ENCODE data around the gene KISS1. TPM values are rescaled to one million over a fixed set of nuclear protein-coding genes. Genes with fewer than 3 reads are reported as not detected.

Gene KISS1
- total RNA-seq, 5 donors from 2014 or later (not counting 1 experiment from before 2014, with no cell fraction given): not detected

DNA sequence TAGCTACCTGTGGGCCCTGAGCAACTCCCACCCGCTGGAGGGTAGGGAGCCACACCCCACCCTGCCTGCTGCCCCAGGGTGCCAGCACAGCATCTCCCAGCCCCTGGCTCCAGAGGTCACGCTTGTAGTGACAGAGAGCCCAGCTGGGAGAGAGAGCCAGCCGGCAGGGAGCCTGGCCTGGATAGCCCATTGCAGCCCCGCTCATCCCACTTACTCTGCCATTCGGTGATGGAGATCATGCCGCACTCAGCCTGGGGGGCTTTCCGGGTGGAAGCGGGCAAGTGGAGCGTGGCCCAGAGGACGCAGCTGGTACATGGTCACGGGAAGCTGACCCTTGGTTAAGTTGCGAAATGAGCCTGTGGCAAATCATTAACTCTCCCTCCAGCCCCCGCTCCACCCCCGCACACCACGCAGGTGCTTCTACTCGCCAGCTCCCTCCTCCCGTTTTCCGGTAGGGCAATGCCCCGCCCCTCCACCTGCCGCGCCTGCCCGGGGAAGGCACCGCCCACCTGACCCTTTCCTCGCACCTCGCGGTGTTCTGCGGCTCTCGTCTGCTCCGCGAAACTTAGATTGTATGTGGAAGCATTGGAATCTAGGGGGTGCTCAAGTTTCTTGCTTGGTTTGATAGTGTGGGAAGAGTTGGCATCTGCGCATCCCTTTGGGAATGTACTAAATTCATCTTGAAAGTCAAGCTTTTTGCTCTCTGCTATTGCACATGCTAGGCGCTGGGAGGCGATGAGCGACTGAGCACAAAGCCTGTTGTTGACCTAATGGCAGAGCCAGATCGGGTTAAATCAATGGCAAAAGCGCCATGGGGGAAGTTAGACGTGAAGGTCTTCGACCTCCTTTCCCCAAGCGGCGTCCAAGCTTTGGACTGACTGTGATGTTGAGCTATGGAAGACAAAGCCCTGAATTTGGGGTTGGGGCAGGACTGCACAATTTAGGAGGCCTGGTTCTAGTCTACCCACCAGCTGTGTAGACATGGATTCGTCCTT, 17.7 kb upstream of the KISS1 start, which contains the start of gene GOLT1A:
TSS of gene GOLT1A (minus strand) at position 321 of the 995 bp plus-strand sequence. CDS start at position 239, 82 bp downstream.
- Mint-ChIP-seq H3K4me3 (peak within 1 kb of the TSS; percentile 42 to 69 (median 55)), H3K27ac (no peak within 1 kb of the TSS), H3K27me3 (peaks cover 0 to 10% of the 10 kb centered on the region in 2 donors), H3K36me3 (no peaks in the 10 kb centered on the region), H3K4me1 (peaks cover 8 to 17% (median 12%) of the 10 kb centered on the region in 3 donors), H3K9me3 (peaks cover 0 to 4% (median 0%) of the 10 kb centered on the region in 3 donors)
- ChIA-PET CTCF (no interaction called here), POLR2A (interaction anchor here in 1 of 2 donors (0.7 kb wide), 1 partner anchor 20 kb away, joined by 3 read pairs; no protein-coding TSS in a partner anchor)
- ATAC-seq (replicated peaks in 1 of 4) (peak; percentile 66 to 86 (median 84)), DNase-seq (peak; percentile 16 to 68 (median 43))
- H3K27me3 ChIP-seq (replicated peaks in 1 of 2; ENCODE audit: control insufficient read depth in 2 of 2, extremely low read depth in 1 of 2, insufficient read depth in 2 of 2, low read length in 1 of 2): peaks cover 0 to 28% of the 10 kb centered on the region in 2 experiments
- no peaks in the 10 kb centered on the region for H3K9me3 ChIP-seq
- peak within 1 kb of the TSS; percentile 36 to 53 for H3K4me3 ChIP-seq (ENCODE audit: control insufficient read depth in 1 of 2, extremely low read depth in 1 of 2, low read length in 1 of 2)
- peaks cover 6 to 15% of the 10 kb centered on the region in 2 experiments for H3K4me1 ChIP-seq (ENCODE audit: control insufficient read depth in 1 of 2, extremely low read depth in 1 of 2, insufficient read depth in 2 of 2, low read length in 2 of 2)
- 38% methylated on average over 28 of the region's 41 CpGs for WGBS (ENCODE audit: insufficient coverage)
- no peak within 1 kb of the TSS for H3K27ac ChIP-seq (ENCODE audit: low read length)
- no peaks in the 10 kb centered on the region for H3K36me3 ChIP-seq (ENCODE audit: control insufficient read depth in 2 of 2, extremely low read depth in 1 of 2, insufficient read depth in 1 of 2, low read length in 1 of 2)

DNA sequence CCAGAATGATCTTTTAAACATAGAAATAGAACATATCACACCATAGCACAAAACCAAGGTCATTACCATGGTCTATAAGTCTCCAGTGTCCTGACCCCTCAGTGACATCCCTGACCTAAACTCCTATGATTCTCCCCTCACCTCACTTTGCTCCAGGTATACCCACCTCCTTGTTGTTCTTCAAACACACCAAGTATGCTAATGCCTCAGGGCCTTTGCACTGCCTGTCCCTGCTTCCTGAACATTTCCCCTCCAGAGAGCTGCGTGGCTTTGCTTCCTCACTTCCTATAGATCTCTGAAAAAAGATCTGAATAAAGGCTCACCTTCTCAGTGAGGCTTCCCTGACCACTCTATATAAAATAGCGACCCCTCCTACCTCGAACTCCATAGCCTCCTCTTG, 16.4 kb upstream of the KISS1 start:
- ChIA-PET CTCF (no interaction called here), POLR2A (no interaction called here)
- no peak overlapping the region for H3K27ac ChIP-seq (ENCODE audit: low read length)
- H3K27ac Mint-ChIP-seq: no peak overlapping the region
- DNase-seq (no peak), ATAC-seq (replicated peaks in 1 of 4) (no peak)
- H3K36me3 ChIP-seq (ENCODE audit: control insufficient read depth in 2 of 2, extremely low read depth in 1 of 2, insufficient read depth in 1 of 2, low read length in 1 of 2): no peaks in the 10 kb centered on the region
- H3K4me1 ChIP-seq (ENCODE audit: control insufficient read depth in 1 of 2, extremely low read depth in 1 of 2, insufficient read depth in 2 of 2, low read length in 2 of 2): peaks cover 3 to 10% of the 10 kb centered on the region in 2 experiments
- H3K27me3 Mint-ChIP-seq: peaks cover 0 to 10% of the 10 kb centered on the region in 2 donors
- no peak overlapping the region for H3K4me3 Mint-ChIP-seq
- H3K9me3 Mint-ChIP-seq: peaks cover 0 to 4% (median 0%) of the 10 kb centered on the region in 3 donors
- no peaks in the 10 kb centered on the region for H3K36me3 Mint-ChIP-seq
- peaks cover 0 to 28% of the 10 kb centered on the region in 2 experiments for H3K27me3 ChIP-seq (replicated peaks in 1 of 2; ENCODE audit: control insufficient read depth in 2 of 2, extremely low read depth in 1 of 2, insufficient read depth in 2 of 2, low read length in 1 of 2)
- no peak overlapping the region for H3K4me3 ChIP-seq (ENCODE audit: control insufficient read depth in 1 of 2, extremely low read depth in 1 of 2, low read length in 1 of 2)
- WGBS (ENCODE audit: insufficient coverage): 85% methylated on average over 3 of the region's 3 CpGs
- no peaks in the 10 kb centered on the region for H3K9me3 ChIP-seq
- peaks cover 7 to 11% (median 8%) of the 10 kb centered on the region in 3 donors for H3K4me1 Mint-ChIP-seq

DNA sequence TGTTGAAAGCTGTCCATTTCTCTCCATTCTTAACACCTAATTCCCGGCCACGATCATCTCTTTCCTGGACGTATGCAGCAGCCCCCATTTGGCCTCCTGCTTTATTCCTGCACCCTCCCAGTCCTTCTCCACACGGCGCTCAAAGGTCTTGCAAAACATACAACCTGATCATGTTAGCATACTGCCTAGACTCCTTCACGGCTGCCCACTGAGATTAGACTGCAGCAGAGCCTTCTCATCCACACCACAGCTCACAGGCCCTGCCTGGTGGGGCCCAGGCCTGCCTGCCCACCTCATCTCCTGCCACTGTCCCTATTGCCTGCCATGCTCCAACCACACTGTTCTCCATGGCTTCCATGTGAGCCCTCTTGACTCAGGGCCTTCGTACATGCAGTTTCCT, 14.8 kb upstream of the KISS1 start:
- Histone ChIP-seq H3K27me3 (replicated peaks in 1 of 2; ENCODE audit: control insufficient read depth in 2 of 2, extremely low read depth in 1 of 2, insufficient read depth in 2 of 2, low read length in 1 of 2) (peaks cover 0 to 32% of the 10 kb centered on the region in 2 experiments), H3K4me1 (ENCODE audit: control insufficient read depth in 1 of 2, extremely low read depth in 1 of 2, insufficient read depth in 2 of 2, low read length in 2 of 2) (peaks cover 5 to 17% of the 10 kb centered on the region in 2 experiments), H3K4me3 (ENCODE audit: control insufficient read depth in 1 of 2, extremely low read depth in 1 of 2, low read length in 1 of 2) (no peak overlapping the region), H3K9me3 (no peaks in the 10 kb centered on the region), H3K27ac (ENCODE audit: low read length) (no peak overlapping the region), H3K36me3 (ENCODE audit: control insufficient read depth in 2 of 2, extremely low read depth in 1 of 2, insufficient read depth in 1 of 2, low read length in 1 of 2) (no peaks in the 10 kb centered on the region)
- Mint-ChIP-seq H3K9me3 (peaks cover 0 to 4% (median 0%) of the 10 kb centered on the region in 3 donors), H3K4me3 (no peak overlapping the region), H3K4me1 (peaks cover 12 to 19% (median 14%) of the 10 kb centered on the region in 3 donors), H3K36me3 (no peaks in the 10 kb centered on the region), H3K27me3 (peaks cover 6 to 21% of the 10 kb centered on the region in 2 donors), H3K27ac (no peak overlapping the region)
- POLR2A ChIA-PET: no interaction called here
- CTCF ChIA-PET: interaction anchor here in 1 of 2 donors (0.6 kb wide), 1 partner anchor 845 kb away, joined by 3 read pairs; no protein-coding TSS in a partner anchor
- ATAC-seq (replicated peaks in 1 of 4): no peak
- DNase-seq: no peak
- WGBS (ENCODE audit: insufficient coverage): 86% methylated on average over 7 of the region's 7 CpGs

DNA sequence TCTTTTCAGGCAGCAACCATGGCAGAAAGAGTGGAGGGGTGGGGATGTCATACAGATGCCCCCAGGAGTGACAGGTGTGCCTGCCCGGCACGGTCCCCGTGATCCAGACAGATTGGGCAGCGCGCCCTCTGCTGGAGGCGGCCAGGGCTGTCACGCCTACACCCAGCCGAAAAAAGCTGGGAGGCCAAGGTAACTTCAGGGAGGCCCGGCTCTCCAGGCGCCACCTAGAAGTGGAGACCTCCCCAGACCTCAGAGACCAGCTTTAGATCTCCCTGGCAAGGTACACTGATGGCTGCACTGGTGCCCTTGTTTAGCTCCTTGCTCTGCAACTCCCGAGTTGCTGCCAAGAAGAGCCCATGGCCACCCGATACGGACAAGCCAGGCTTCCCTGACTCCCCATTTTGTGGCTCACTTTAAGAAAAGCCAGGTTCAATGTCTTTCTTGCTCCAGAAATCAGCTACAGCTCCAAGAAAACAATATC, 10.9 kb upstream of the KISS1 start:
- Mint-ChIP-seq H3K27ac (no peak overlapping the region), H3K36me3 (no peaks in the 10 kb centered on the region), H3K9me3 (no peaks in the 10 kb centered on the region), H3K27me3 (peaks cover 34 to 48% of the 10 kb centered on the region in 2 donors), H3K4me3 (no peak overlapping the region), H3K4me1 (peaks cover 10 to 18% (median 14%) of the 10 kb centered on the region in 3 donors)
- ChIA-PET POLR2A (no interaction called here), CTCF (interaction anchor here (0.5 to 2.5 kb wide), 7 partner anchors 9 to 176 kb away, joined by 3 to 11 read pairs (median 4); no protein-coding TSS in a partner anchor)
- peaks cover 7 to 10% of the 10 kb centered on the region in 2 experiments for H3K4me1 ChIP-seq (ENCODE audit: control insufficient read depth in 1 of 2, extremely low read depth in 1 of 2, insufficient read depth in 2 of 2, low read length in 2 of 2)
- H3K36me3 ChIP-seq (ENCODE audit: control insufficient read depth in 2 of 2, extremely low read depth in 1 of 2, insufficient read depth in 1 of 2, low read length in 1 of 2): no peaks in the 10 kb centered on the region
- H3K27ac ChIP-seq (ENCODE audit: low read length): no peak overlapping the region
- peak; percentile 21 to 80 (median 64) for DNase-seq
- 25% methylated on average over 12 of the region's 13 CpGs for WGBS (ENCODE audit: insufficient coverage)
- peak; percentile 81 to 95 (median 92) for ATAC-seq (replicated peaks in 1 of 4)
- H3K27me3 ChIP-seq (replicated peaks in 1 of 2; ENCODE audit: control insufficient read depth in 2 of 2, extremely low read depth in 1 of 2, insufficient read depth in 2 of 2, low read length in 1 of 2): peaks cover 0 to 34% of the 10 kb centered on the region in 2 experiments
- no peaks in the 10 kb centered on the region for H3K9me3 ChIP-seq
- H3K4me3 ChIP-seq (ENCODE audit: control insufficient read depth in 1 of 2, extremely low read depth in 1 of 2, low read length in 1 of 2): peak overlapping the region in 1 of 2 donors; percentile 15

DNA sequence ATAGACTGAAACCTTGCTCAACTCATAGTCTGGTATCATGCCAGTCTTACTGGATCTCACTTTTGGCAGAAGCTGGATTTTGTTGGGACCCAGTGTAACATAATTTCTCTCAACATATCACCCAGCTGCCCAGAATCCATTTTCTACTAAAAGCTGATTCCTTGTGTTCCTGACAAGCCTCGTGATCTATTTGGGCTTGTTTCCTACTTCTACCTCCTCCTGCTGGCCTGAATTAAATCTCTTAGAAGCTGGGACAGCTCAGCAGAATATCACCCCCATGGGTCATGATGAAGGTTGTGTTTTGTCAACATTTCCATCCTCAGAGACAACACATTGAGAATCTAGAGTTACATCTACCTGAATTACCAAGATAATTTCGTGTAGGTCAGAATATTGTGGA, 9.8 kb upstream of the KISS1 start:
- H3K27me3 ChIP-seq (replicated peaks in 1 of 2; ENCODE audit: control insufficient read depth in 2 of 2, extremely low read depth in 1 of 2, insufficient read depth in 2 of 2, low read length in 1 of 2): peaks cover 0 to 40% of the 10 kb centered on the region in 2 experiments
- H3K27me3 Mint-ChIP-seq: peaks cover 35 to 49% of the 10 kb centered on the region in 2 donors

DNA sequence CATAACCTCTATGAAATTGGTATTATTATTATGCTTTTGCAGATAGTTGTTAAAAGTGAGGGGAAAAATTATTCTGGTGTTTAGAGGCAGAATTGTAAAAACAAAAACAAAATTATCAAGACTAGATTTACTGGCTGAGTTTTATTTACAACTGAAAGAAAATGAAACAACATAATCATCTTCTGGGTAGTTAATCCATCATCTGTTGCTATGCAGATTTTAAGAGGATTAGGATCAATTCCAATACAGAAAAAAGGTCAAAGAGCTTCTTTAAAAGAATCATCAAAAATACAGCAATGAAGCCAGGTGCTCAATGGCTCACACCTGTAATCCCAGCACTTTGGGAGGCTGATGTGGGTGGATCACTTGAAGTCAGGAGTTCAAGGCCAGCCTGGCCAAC, 9.2 kb upstream of the KISS1 start:
- ATAC-seq (replicated peaks in 1 of 4) (no peak), DNase-seq (no peak)
- no peaks in the 10 kb centered on the region for H3K36me3 Mint-ChIP-seq
- CTCF ChIA-PET: interaction anchor here (1.5 to 2.5 kb wide), 2 partner anchors 42 to 43 kb away, joined by 6 to 11 read pairs; no protein-coding TSS in a partner anchor
- H3K9me3 ChIP-seq: no peaks in the 10 kb centered on the region
- no peak overlapping the region for H3K4me3 Mint-ChIP-seq
- H3K9me3 Mint-ChIP-seq: no peaks in the 10 kb centered on the region
- peaks cover 10 to 18% (median 14%) of the 10 kb centered on the region in 3 donors for H3K4me1 Mint-ChIP-seq
- H3K27ac Mint-ChIP-seq: no peak overlapping the region
- no peak overlapping the region for H3K4me3 ChIP-seq (ENCODE audit: control insufficient read depth in 1 of 2, extremely low read depth in 1 of 2, low read length in 1 of 2)
- H3K36me3 ChIP-seq (ENCODE audit: control insufficient read depth in 2 of 2, extremely low read depth in 1 of 2, insufficient read depth in 1 of 2, low read length in 1 of 2): no peaks in the 10 kb centered on the region
- peaks cover 0 to 37% of the 10 kb centered on the region in 2 experiments for H3K27me3 ChIP-seq (replicated peaks in 1 of 2; ENCODE audit: control insufficient read depth in 2 of 2, extremely low read depth in 1 of 2, insufficient read depth in 2 of 2, low read length in 1 of 2)
- POLR2A ChIA-PET: interaction anchor here in 1 of 2 donors (0.6 kb wide), 1 partner anchor 81 kb away, joined by 4 read pairs; no protein-coding TSS in a partner anchor
- peaks cover 35 to 53% of the 10 kb centered on the region in 2 donors for H3K27me3 Mint-ChIP-seq
- H3K4me1 ChIP-seq (ENCODE audit: control insufficient read depth in 1 of 2, extremely low read depth in 1 of 2, insufficient read depth in 2 of 2, low read length in 2 of 2): peaks cover 7 to 10% of the 10 kb centered on the region in 2 experiments
- H3K27ac ChIP-seq (ENCODE audit: low read length): no peak overlapping the region

More for the DNA sequence above, 9.8 kb upstream of the KISS1 start:
- Mint-ChIP-seq H3K4me3 (no peak overlapping the region), H3K27ac (no peak overlapping the region), H3K9me3 (no peaks in the 10 kb centered on the region), H3K36me3 (no peaks in the 10 kb centered on the region), H3K4me1 (peaks cover 10 to 18% (median 14%) of the 10 kb centered on the region in 3 donors)
- H3K36me3 ChIP-seq (ENCODE audit: control insufficient read depth in 2 of 2, extremely low read depth in 1 of 2, insufficient read depth in 1 of 2, low read length in 1 of 2): no peaks in the 10 kb centered on the region
- no peak overlapping the region for H3K27ac ChIP-seq (ENCODE audit: low read length)
- H3K9me3 ChIP-seq: no peaks in the 10 kb centered on the region
- no peak for DNase-seq
- H3K4me3 ChIP-seq (ENCODE audit: control insufficient read depth in 1 of 2, extremely low read depth in 1 of 2, low read length in 1 of 2): no peak overlapping the region
- no peak for ATAC-seq (replicated peaks in 1 of 4)
- CTCF ChIA-PET: interaction anchor here (1.5 to 2.5 kb wide), 2 partner anchors 43 kb away, joined by 6 to 11 read pairs; no protein-coding TSS in a partner anchor
- POLR2A ChIA-PET: interaction anchor here in 1 of 2 donors (0.6 kb wide), 1 partner anchor 81 kb away, joined by 4 read pairs; no protein-coding TSS in a partner anchor
- WGBS (ENCODE audit: insufficient coverage): no CpG with 5 or more reads among the region's 2 CpGs
- peaks cover 7 to 10% of the 10 kb centered on the region in 2 experiments for H3K4me1 ChIP-seq (ENCODE audit: control insufficient read depth in 1 of 2, extremely low read depth in 1 of 2, insufficient read depth in 2 of 2, low read length in 2 of 2)
